BJ (cell line): ENCODE data around the gene RNF25. TPM values are rescaled to one million over a fixed set of nuclear protein-coding genes. Genes with fewer than 3 reads are reported as not detected.

Experiments
- CTCF ChIA-PET: fragments of 350-600 bp; formaldehyde crosslinking; extraction: SDS; loops from one replicate; lab custom pipeline; 2021; ENCODE audit warnings: antibody characterized with exemption, inconsistent platforms; lab: Yijun Ruan, JAX
- POLR2A ChIA-PET: fragments of 300-600 bp; sonication (Branson Sonifier 250); formaldehyde crosslinking; extraction: SDS; loops from one replicate; lab custom pipeline; 2021; ENCODE audit warnings: antibody characterized with exemption; lab: Charles Lee
- DNase-seq: peaks from one replicate; pipeline ENCODE4 v3.0.0-alpha.2; 2011; ENCODE audit warnings: low read depth
- H3K27me3 ChIP-seq: 2 replicates; pipeline ENCODE4 v1.6.0; 2011; ENCODE audit warnings: low read length; ENCODE audit not compliant: control insufficient read depth, insufficient read depth
- H3K36me3 ChIP-seq: 2 replicates; pipeline ENCODE4 v1.5.1; 2011; ENCODE audit warnings: low read length; ENCODE audit not compliant: control insufficient read depth, insufficient read depth
- H3K4me3 ChIP-seq: 2 replicates; pipeline ENCODE4 v1.5.1; 2011; ENCODE audit warnings: low read depth, mild to moderate bottlenecking, control low read depth, low read length
- polyA plus RNA-seq: library from polyadenylated mRNA; depleted of rRNA; stranded (reverse); fragments of >200 nt; gene quantifications from 2 replicates; pipeline ENCODE4 v1.2.3, GENCODE V29; 2011
- TF ChIP-seq, protein P1 (sequence below): IDR thresholded peaks from 2 replicates; pipeline ENCODE4 v1.5.1; 2011; ENCODE audit warnings: low read depth, mild to moderate bottlenecking, control low read depth, inconsistent platforms, low read length, moderate library complexity; ENCODE audit not compliant: insufficient read depth

The RNF25 gene
- polyA plus RNA-seq, 1 experiment: 91.6 TPM

DNA sequence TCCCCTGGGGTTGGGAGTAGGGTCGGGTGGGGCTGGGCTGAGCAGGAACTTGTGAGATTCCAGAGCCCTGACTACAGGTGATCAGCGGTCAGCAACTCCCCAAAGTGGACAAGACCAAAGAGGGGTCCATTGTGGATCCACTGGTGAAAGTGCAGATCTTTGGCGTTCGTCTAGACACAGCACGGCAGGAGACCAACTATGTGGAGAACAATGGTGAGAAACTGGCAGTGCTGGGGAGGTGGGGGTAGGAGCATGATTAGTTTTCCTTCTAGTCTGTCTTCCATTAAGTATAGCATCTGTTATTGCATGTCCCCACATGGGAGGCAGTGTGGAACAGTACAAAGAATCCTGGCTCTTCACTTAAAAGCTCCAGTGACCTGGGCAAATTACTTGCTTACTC, 36.1 kb downstream of the RNF25 start:
- Histone ChIP-seq H3K36me3 (peaks cover 17% of the 10 kb centered on the region), H3K4me3 (no peak overlapping the region), H3K27me3 (no peaks in the 10 kb centered on the region)
- no peak for DNase-seq
- ChIA-PET POLR2A (interaction anchor here (0.6 kb wide), 1 partner anchor 17 kb away, joined by 4 read pairs; no protein-coding TSS in a partner anchor), CTCF (no interaction called here)
- TF ChIP-seq, protein P1, sequence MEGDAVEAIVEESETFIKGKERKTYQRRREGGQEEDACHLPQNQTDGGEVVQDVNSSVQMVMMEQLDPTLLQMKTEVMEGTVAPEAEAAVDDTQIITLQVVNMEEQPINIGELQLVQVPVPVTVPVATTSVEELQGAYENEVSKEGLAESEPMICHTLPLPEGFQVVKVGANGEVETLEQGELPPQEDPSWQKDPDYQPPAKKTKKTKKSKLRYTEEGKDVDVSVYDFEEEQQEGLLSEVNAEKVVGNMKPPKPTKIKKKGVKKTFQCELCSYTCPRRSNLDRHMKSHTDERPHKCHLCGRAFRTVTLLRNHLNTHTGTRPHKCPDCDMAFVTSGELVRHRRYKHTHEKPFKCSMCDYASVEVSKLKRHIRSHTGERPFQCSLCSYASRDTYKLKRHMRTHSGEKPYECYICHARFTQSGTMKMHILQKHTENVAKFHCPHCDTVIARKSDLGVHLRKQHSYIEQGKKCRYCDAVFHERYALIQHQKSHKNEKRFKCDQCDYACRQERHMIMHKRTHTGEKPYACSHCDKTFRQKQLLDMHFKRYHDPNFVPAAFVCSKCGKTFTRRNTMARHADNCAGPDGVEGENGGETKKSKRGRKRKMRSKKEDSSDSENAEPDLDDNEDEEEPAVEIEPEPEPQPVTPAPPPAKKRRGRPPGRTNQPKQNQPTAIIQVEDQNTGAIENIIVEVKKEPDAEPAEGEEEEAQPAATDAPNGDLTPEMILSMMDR: no peak

DNA sequence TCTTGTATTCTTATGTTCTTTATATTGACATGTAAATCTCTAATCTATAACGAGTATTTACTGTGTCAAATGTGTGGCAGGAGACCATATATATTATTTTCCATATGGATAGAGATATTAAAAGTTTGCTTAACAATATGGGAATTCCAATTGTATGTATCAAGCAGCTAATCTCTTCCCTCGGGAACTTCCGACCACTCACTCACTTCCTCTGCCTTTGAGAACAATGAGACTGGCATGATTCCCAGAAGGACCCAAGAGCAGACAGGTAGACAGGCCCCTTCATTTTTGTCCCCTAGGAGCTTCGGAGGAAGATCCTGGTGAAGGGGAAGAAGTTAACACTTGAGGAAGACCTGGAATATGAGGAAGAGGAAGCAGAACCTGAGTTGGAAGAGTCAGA, 40.0 kb downstream of the RNF25 start:
- POLR2A ChIA-PET: no interaction called here
- TF ChIP-seq, protein P1: no peak
- no peak for DNase-seq
- H3K36me3 ChIP-seq: peaks cover 3% of the 10 kb centered on the region
- no peaks in the 10 kb centered on the region for H3K27me3 ChIP-seq
- CTCF ChIA-PET: interaction anchor here (1.4 kb wide), 1 partner anchor 24 kb away, joined by 6 read pairs; the partner anchor contains the start of gene PLCD4
- no peak overlapping the region for H3K4me3 ChIP-seq

DNA sequence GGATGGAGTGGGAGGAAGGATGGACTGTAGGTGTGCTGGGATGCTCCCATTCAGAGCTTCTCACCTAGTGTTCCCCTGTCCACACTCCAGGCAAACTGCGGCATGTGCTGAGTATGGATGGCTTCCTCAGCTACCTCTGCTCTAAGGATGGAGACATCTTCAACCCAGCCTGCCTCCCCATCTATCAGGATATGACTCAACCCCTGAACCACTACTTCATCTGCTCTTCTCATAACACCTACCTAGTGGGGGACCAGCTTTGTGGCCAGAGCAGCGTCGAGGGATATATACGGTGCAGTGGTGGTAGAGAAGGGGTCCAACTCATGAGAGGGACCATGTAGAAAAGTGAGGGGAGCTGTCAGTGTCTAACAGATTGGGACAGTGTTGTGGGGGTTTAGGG, 43.9 kb downstream of the RNF25 start:
- no peak overlapping the region for H3K4me3 ChIP-seq
- no peaks in the 10 kb centered on the region for H3K36me3 ChIP-seq
- DNase-seq: no peak
- TF ChIP-seq, protein P1: no peak
- CTCF ChIA-PET: interaction anchor here (1.2 to 1.6 kb wide), 2 partner anchors 9 to 20 kb away, joined by 3 to 4 read pairs; no protein-coding TSS in a partner anchor
- H3K27me3 ChIP-seq: no peaks in the 10 kb centered on the region
- POLR2A ChIA-PET: no interaction called here

DNA sequence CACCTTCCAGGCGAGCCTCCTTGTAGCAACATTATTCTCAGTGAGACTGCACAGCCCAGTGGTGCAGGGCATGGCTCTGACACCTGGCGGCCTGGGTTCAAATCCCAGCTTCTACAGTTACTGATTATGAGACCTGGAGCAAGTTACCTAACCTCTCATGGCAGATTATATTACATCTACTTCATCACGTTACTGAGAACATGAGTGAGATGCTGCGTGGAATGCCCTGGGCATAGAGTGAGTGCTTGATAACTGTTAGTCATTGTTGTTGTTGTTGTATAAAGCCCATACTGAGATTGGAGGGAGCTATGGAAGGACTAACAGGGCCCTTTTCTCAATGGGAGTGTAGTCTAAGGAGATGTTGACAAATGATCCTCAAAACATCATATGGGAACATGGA, 45.4 kb downstream of the RNF25 start:
- ChIA-PET CTCF (no interaction called here), POLR2A (interaction anchor here (0.7 kb wide), 1 partner anchor 51 kb away, joined by 7 read pairs; no protein-coding TSS in a partner anchor)
- no peaks in the 10 kb centered on the region for H3K27me3 ChIP-seq
- H3K4me3 ChIP-seq: no peak overlapping the region
- H3K36me3 ChIP-seq: no peaks in the 10 kb centered on the region
- DNase-seq: no peak
- TF ChIP-seq, protein P1: no peak

DNA sequence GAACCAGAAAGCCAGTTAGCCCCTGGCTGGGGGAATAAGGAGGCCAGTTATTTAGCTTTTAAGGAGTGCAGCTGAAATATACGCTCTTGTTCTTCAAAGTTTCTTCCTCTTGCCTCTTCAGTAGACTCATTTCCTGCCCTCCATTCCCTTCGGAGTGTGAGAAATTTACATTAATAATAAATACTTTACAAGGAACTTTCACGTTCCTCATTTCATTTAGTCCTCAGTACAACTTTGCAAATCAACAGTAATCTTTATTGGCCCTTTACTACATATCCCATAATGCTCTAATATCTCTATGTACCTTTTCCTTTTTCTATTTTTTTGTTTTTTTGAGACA, 48.5 kb downstream of the RNF25 start:
- H3K27me3 ChIP-seq: no peaks in the 10 kb centered on the region
- no peaks in the 10 kb centered on the region for H3K36me3 ChIP-seq
- CTCF ChIA-PET: no interaction called here
- no peak overlapping the region for H3K4me3 ChIP-seq
- POLR2A ChIA-PET: no interaction called here
- no peak for DNase-seq
- TF ChIP-seq, protein P1: no peak
